ENCODE measurements around the gene RNF146. TPM values are rescaled to one million over a fixed set of nuclear protein-coding genes. Genes with fewer than 3 reads are reported as not detected.

Gene RNF146
- total RNA-seq (2022; extraction: Qiagen RNA extraction): 9.2 to 10.9 TPM (median 10.4 TPM) in 5 replicates

GRCh38 chr6:127266178-127266891 lies at the start of gene RNF146:
Gene RNF146 (plus strand): TSS chr6:127266864. CDS start chr6:127280339, 13,475 bp downstream.

Other genes with a start within 250 kb of the RNF146 start
- 69.9 to 90.5 TPM (median 77.3 TPM) in 5 replicates for gene RSPO3, start 148.2 kb upstream of the RNF146 start, total RNA-seq (2022; extraction: Qiagen RNA extraction)
- 33.0 to 50.7 TPM (median 37.2 TPM) in 5 replicates for gene ECHDC1, start 76.7 kb downstream of the RNF146 start, total RNA-seq (2022; extraction: Qiagen RNA extraction)
- 4.4 to 7.3 TPM (median 6.4 TPM) in 5 replicates for gene KIAA0408, start 192.5 kb downstream of the RNF146 start, total RNA-seq (2022; extraction: Qiagen RNA extraction)

Data from A549 treated with Mapracorat at 1 μM for 4 hours (cell line).